ENCODE results near the gene CRB1.

CRB1 gene

GRCh38 chr1:197268012-197268411 is at the start of gene CRB1:
CRB1 (plus strand) TSS chr1:197268252; CDS start chr1:197268413, 161 bp downstream.
- DNase-seq: no peak

- DNase-seq: no peak
Observed at GRCh38 chr1:197218857-197219256, 49.2 kb upstream of the CRB1 start.

- no peak for DNase-seq
Observed at GRCh38 chr1:197222025-197222685, 45.9 kb upstream of the CRB1 start.

GRCh38 chr1:197222780-197223179 is 45.3 kb upstream of the CRB1 start:
- no peak for DNase-seq

GRCh38 chr1:197224160-197224559 is 43.9 kb upstream of the CRB1 start:
- no peak for DNase-seq

- DNase-seq: no peak
Observed at GRCh38 chr1:197225611-197226010, 42.4 kb upstream of the CRB1 start.

- no peak for DNase-seq
Observed at GRCh38 chr1:197234581-197234980, 33.5 kb upstream of the CRB1 start.

GRCh38 chr1:197235355-197235754 is 32.7 kb upstream of the CRB1 start:
- no peak for DNase-seq

GRCh38 chr1:197247465-197247864 is 20.6 kb upstream of the CRB1 start:
- DNase-seq: no peak

- no peak for DNase-seq
Observed at GRCh38 chr1:197249324-197249723, 18.7 kb upstream of the CRB1 start.

GRCh38 chr1:197250616-197251015 is 17.4 kb upstream of the CRB1 start:
- DNase-seq: no peak

- no peak for DNase-seq
Observed at GRCh38 chr1:197252973-197253372, 15.1 kb upstream of the CRB1 start.

GRCh38 chr1:197254866-197255265 is 13.2 kb upstream of the CRB1 start:
- DNase-seq: no peak

- DNase-seq: no peak
Observed at GRCh38 chr1:197264936-197265567, 3.0 kb upstream of the CRB1 start.

- DNase-seq: no peak
Observed at GRCh38 chr1:197269053-197269452, 1.0 kb downstream of the CRB1 start.

- no peak for DNase-seq
Observed at GRCh38 chr1:197272791-197273190, 4.7 kb downstream of the CRB1 start.

GRCh38 chr1:197277166-197277565 is 9.1 kb downstream of the CRB1 start:
- DNase-seq: no peak

- DNase-seq: no peak
Observed at GRCh38 chr1:197284325-197284724, 16.3 kb downstream of the CRB1 start.

GRCh38 chr1:197284966-197285365 is 16.9 kb downstream of the CRB1 start:
- DNase-seq: no peak

- DNase-seq: no peak
Observed at GRCh38 chr1:197285526-197286205, 17.6 kb downstream of the CRB1 start.

GRCh38 chr1:197286634-197287033 is 18.6 kb downstream of the CRB1 start:
- no peak for DNase-seq

- DNase-seq: no peak
Observed at GRCh38 chr1:197287863-197288262, 19.8 kb downstream of the CRB1 start.

- DNase-seq: no peak
Observed at GRCh38 chr1:197302775-197303174, 34.7 kb downstream of the CRB1 start.

- no peak for DNase-seq
Observed at GRCh38 chr1:197303463-197303862, 35.4 kb downstream of the CRB1 start.

All from T1000 (cell line).